Neural cell (in vitro differentiated cells): Measurements from ENCODE around the gene NEU3.
"Not testable (repeated sequence)": the region's sequence is repeated elsewhere in the genome, so short reads cannot be mapped to it uniquely, and the experiment has no call there.

Source experiments
- CTCF ChIP-seq: fragments of 450-650 bp; IDR thresholded peaks from 2 replicates; pipeline ENCODE4 v1.5.1; 2014; ENCODE audit warnings: antibody characterized with exemption, mild to moderate bottlenecking, moderate library complexity; ENCODE audit not compliant: poor library complexity, severe bottlenecking
- POLR2AphosphoS5 ChIP-seq: IDR thresholded peaks from 2 replicates; pipeline ENCODE4 v1.6.1; 2012
- REST ChIP-seq: IDR thresholded peaks from 2 replicates; pipeline ENCODE4 v1.6.1; 2012; ENCODE audit warnings: borderline replicate concordance
- SMC3 ChIP-seq: fragments of 450-650 bp; conservative IDR thresholded peaks from 2 replicates; pipeline ENCODE4 v1.6.1; 2014; ENCODE audit warnings: antibody characterized with exemption, mild to moderate bottlenecking, moderate library complexity; ENCODE audit not compliant: poor library complexity
- TAF1 ChIP-seq: IDR thresholded peaks from 2 replicates; pipeline ENCODE4 v1.6.1; 2012; ENCODE audit warnings: low read depth

- TF ChIP-seq CTCF, POLR2AphosphoS5, TAF1, REST, SMC3: not testable (repeated sequence)
These were observed 61.0 kb downstream of the NEU3 start for GRCh38 chr11:75049501-75050266.
